ENCODE data around the gene WNK1. TPM values are rescaled to one million over a fixed set of nuclear protein-coding genes. Genes with fewer than 3 reads are reported as not detected.

WNK1 gene
- total RNA-seq, 2 experiments from 2014 or later: 84.1 to 131 TPM

GRCh38 chr12:951176-951575, 198.8 kb downstream of the WNK1 start:
- Histone ChIP-seq H2AFZ (ENCODE audit: low read length) (no peak overlapping the region), H3K9me3 (ENCODE audit: low read length) (no peaks in the 10 kb centered on the region), H4K20me1 (ENCODE audit: insufficient read depth, low read length) (no peaks in the 10 kb centered on the region), H3K27ac (ENCODE audit: low read depth, low read length, poor library complexity, severe bottlenecking) (no peak overlapping the region), H3K4me1 (ENCODE audit: insufficient read depth, low read length, poor library complexity, severe bottlenecking) (peaks cover 19% of the 10 kb centered on the region), H3K79me2 (ENCODE audit: insufficient read depth, low read depth, low read length) (peaks cover 29% of the 10 kb centered on the region), H3K4me3 (ENCODE audit: low read depth, low read length, poor library complexity, severe bottlenecking) (no peak overlapping the region), H3K36me3 (ENCODE audit: insufficient read depth, low read length) (no peaks in the 10 kb centered on the region), H3K4me2 (ENCODE audit: low read length) (no peak overlapping the region), H3K9me2 (ENCODE audit: insufficient read depth, low read length) (no peaks in the 10 kb centered on the region)
- TF ChIP-seq CTCF (conservative IDR thresholded peaks at IDR 0.05; ENCODE audit: low read length) (no peak), EZH2phosphoT487 (IDR thresholded peaks at IDR 0.05; ENCODE audit: borderline replicate concordance, low read depth, low read length) (no peak)
- BruUV-seq (replicated peaks): no TSS peak
- no peak for DNase-seq (ENCODE audit: low spot score)
- ChIA-PET POLR2A (interaction anchor here (0.6 kb wide), 1 partner anchor 41 kb away, joined by 3 read pairs; no protein-coding TSS in a partner anchor), CTCF (ENCODE audit: unreplicated experiment) (interaction anchor here (1.0 kb wide), 1 partner anchor 337 kb away, joined by 4 read pairs; no protein-coding TSS in a partner anchor)
- intact Hi-C loops (cut with micrococcal nuclease; ENCODE audit: unreplicated experiment): loop anchor here (5.0 kb wide), 1 partner anchor 141 kb away; no protein-coding TSS in a partner anchor

GRCh38 chr12:953776-954175, 201.4 kb downstream of the WNK1 start:
- POLR2A ChIA-PET: no interaction called here

More at GRCh38 chr12:953776-954175, 201.4 kb downstream of the WNK1 start:
- intact Hi-C loops (cut with micrococcal nuclease; ENCODE audit: unreplicated experiment): loop anchor here (5.0 kb wide), 1 partner anchor 139 kb away; no protein-coding TSS in a partner anchor
- Histone ChIP-seq H2AFZ (ENCODE audit: low read length) (no peak overlapping the region), H3K4me2 (ENCODE audit: low read length) (no peak overlapping the region), H3K27ac (ENCODE audit: low read depth, low read length, poor library complexity, severe bottlenecking) (no peak overlapping the region), H3K9me2 (ENCODE audit: insufficient read depth, low read length) (no peaks in the 10 kb centered on the region), H4K20me1 (ENCODE audit: insufficient read depth, low read length) (no peaks in the 10 kb centered on the region), H3K4me3 (ENCODE audit: low read depth, low read length, poor library complexity, severe bottlenecking) (no peak overlapping the region), H3K9me3 (ENCODE audit: low read length) (no peaks in the 10 kb centered on the region), H3K4me1 (ENCODE audit: insufficient read depth, low read length, poor library complexity, severe bottlenecking) (peaks cover 5% of the 10 kb centered on the region), H3K36me3 (ENCODE audit: insufficient read depth, low read length) (no peaks in the 10 kb centered on the region), H3K79me2 (ENCODE audit: insufficient read depth, low read depth, low read length) (peaks cover 3% of the 10 kb centered on the region; the same call in 1 of the 2 replicates)
- DNase-seq (ENCODE audit: low spot score): no peak
- CTCF ChIA-PET (ENCODE audit: unreplicated experiment): no interaction called here
- no TSS peak for BruUV-seq (replicated peaks)
- no peak for TF ChIP-seq CTCF (conservative IDR thresholded peaks at IDR 0.05; ENCODE audit: low read length)
